Activated CD8-positive, alpha-beta memory T cell treated with anti-CD3 and anti-CD28 coated beads, Interleukin-2, amount 50 U/mL, for 48 hours (primary cell): ENCODE results near the gene MND1.
A peak's percentile ranks its signal among the peaks of the same experiment; 100 is the strongest.
"Not testable (repeated sequence)": the region's sequence is repeated elsewhere in the genome, so short reads cannot be mapped to it uniquely, and the experiment has no call there.

Experiments
- DNase-seq: peaks from one replicate; pipeline ENCODE4 v3.0.0-alpha.2; 2020

Gene MND1

GRCh38 chr4:153448003-153448731 lies 103.7 kb downstream of the MND1 start:
- DNase-seq: no peak

GRCh38 chr4:153449338-153449737 lies 104.8 kb downstream of the MND1 start:
- no peak for DNase-seq

DNA sequence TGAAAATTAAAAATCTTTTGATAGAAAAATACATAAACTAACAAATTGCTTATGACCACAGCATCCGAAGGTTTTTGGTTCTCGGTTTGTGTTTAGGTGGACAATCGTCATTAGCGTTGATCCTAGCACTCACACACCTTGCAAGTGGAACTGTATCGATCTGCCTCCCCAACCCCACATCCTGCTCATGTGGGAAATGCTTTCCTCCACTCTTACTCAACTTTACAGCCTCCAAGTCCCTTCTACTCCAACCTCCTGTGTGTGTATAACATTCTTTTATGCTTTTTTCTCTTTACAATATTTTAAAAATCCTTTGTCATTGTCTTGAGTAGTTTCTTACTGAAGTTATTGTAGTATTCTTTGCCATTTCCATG lies 106.0 kb downstream of the MND1 start:
- peak; percentile 46 for DNase-seq

GRCh38 chr4:153451145-153451544 lies 106.7 kb downstream of the MND1 start:
- DNase-seq: peak; percentile 44

- DNase-seq: peak; percentile 49
These were observed 107.6 kb downstream of the MND1 start for GRCh38 chr4:153451911-153452657.

- no peak for DNase-seq
These were observed 108.3 kb downstream of the MND1 start for GRCh38 chr4:153452658-153453378.

GRCh38 chr4:153453402-153453801 lies 108.9 kb downstream of the MND1 start:
- no peak for DNase-seq

DNA sequence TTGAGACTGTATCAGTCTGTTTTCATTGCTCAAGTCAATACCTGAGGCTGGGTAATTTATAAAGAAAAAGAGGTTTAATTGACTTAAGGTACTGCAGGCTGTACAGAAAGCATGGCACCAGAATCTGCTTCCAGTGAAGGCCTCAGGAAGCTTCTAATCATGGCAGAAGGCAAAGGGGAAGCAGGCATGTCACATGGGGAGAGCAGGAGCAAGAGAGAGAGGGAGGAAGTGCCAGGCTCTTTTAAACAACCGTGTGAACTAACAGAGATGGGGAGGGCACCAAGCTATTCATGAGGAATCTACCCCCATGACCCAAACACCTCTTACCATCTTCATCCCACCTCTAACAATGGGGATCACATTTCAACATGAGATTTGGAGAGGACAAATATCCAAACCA lies 114.5 kb downstream of the MND1 start:
- DNase-seq: no peak

- DNase-seq: not testable (repeated sequence)
These were observed 117.1 kb downstream of the MND1 start for GRCh38 chr4:153461549-153461948.

DNA sequence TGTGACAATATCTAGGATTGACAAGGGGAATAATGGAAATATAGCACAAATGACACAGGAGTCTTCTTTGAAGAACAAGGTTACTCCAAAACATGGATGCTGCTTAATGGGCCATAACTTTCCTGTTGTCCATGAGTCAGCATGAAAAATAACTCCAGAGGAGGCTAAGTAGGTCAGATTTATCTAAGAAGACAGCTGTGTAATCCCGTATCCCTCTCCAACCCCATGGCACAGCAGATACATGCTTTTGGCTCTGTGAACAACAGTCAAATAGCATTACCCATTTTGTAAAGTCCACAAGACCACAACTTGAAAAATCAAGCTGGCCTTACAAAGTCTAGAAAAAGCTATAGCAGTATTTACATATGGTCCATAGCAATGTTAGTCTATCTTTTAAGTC lies 119.6 kb downstream of the MND1 start:
- DNase-seq: no peak
